Activated CD4-positive, alpha-beta T cell treated with anti-CD3 and anti-CD28 coated beads for 24 hours (primary cell): Measurements from ENCODE around the gene TMBIM4.
A peak's percentile ranks its signal among the peaks of the same experiment; 100 is the strongest.

Experiments used
- DNase-seq, 2 donors: peaks; one replicate each; pipeline ENCODE4 v3.0.0-alpha.2; 2020; ENCODE audit warnings: low read depth in 2 of 2

Gene TMBIM4

DNA sequence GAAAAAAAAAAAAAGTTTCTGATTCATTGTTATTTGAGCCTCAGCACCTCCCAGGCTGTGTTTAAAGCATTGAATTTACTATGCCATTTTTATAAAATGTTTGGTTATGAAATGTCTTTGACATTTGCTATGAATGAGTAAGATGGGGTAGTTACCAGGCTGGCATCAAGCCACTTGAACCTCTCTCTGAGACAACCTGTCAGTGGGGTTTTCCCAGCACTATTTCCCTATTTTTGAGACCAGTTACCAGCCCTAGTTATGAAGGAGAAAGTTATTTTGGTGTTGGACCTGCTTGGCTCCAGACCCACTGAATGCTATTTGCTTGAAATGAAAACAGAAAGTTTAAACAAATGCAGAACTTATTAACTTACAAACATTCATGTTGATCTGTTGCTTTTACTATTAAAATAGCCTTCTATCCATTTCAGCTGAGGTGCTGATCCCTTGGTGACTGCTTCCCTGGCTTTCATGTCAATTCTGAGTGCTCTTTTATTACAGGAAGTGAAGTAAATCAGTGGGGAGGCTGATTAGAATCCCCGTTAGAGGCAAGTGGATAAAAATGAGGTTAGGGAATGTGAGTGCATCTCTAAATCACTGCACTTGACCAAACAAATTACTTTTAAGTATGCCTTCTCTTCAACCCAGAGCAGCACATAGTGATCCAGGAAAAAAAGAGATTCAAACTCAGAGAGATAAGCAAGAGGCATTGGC lies 77.1 kb downstream of the TMBIM4 start:
- no peak for DNase-seq

DNA sequence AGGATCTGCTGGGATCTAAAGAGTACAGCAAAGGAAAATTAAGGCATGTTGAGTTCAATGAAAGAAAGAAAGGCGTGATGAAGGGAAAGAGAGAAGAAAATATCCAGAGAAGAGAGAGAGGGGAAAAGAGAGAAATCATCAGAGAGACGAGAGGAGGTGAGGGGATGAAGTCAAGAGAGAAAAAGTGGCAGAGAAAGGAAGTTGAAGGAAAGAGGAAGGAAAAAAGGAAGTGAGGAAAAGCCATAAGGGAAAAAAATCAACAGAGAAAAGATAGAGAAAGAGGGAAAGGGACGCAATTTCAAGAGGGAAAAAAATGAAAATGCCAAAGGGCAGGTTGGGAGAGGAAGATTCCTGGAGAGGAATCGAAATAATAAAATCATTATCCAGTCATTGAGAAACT lies 79.6 kb downstream of the TMBIM4 start:
- no peak for DNase-seq

DNA sequence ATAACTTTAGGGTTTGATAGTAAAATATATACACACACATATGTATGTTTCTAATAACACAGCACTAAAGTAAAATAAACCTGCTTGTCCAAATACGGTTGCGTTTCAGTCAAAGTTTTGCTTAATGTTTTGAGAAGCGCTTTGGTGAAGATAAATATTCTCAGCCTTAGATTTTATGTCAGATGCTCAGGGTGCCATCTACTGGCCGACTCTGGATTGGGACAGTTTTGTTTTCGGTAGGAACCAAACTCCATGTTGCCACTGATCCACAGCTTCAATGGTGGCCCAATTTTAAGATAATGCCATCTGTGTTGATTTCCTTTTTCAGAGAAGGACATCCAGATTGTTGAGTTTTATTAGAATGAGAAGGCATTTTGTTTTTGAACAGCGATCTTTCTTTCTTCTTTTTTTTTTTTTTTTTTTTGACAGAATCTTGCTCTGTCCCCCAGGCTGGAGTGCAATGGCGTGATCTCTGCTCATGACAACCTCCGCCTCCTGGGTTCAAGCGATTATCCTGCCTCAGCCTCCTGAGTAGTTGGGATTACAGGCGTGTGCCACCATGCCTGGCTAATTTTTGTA lies 82.3 kb downstream of the TMBIM4 start:
- DNase-seq: peak; percentile 28 to 42

DNA sequence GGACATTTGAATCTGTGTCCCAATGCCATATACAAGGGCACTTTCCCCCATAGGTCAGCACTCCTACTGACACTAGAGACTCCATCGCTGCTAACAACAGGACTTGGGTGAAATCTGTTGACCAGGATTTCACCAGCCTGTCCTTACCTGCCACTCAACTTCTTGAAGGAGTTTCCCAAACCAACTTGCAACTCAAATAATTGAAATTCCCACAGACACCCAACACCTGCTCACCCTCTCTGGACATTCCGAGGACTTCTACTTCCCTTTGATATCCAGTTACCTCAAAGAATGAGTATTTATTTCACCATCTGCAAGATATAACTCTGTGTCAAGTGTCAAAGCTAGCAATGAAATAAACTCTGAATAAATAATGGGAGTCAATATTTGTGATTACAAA lies 83.8 kb downstream of the TMBIM4 start:
- DNase-seq: no peak
